SKM-1 treated with dmso at 0.1 percent for 144 hours (cell line): ENCODE measurements around the gene PLCL1.

Experiments used
- DNase-seq: peaks from one replicate; lab custom pipeline; 2025; ENCODE audit not compliant: unreplicated experiment; lab: John Stamatoyannopoulos, UW

Gene PLCL1

DNA sequence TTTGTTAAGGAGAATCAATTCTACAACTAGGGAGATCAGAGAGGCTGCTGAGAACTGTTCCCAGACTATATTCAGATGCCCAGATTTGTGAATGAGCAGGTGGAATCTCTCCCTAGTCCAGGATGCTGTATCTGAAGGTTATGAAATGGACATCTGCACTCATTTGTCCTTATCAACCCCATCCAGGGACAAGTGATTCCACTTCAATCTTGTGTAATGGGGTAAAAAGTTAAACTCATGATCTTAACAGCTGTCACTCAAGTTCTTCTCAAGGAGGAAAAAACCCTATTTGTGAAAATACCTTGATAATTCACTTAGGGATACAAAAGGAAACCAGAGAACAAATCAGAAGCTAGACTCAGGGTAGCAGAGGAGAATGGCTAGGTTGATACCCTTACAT, 144.8 kb downstream of the PLCL1 start:
- no peak for DNase-seq

- no peak for DNase-seq
These were observed 145.6 kb downstream of the PLCL1 start for GRCh38 chr2:197950006-197950405.

DNA sequence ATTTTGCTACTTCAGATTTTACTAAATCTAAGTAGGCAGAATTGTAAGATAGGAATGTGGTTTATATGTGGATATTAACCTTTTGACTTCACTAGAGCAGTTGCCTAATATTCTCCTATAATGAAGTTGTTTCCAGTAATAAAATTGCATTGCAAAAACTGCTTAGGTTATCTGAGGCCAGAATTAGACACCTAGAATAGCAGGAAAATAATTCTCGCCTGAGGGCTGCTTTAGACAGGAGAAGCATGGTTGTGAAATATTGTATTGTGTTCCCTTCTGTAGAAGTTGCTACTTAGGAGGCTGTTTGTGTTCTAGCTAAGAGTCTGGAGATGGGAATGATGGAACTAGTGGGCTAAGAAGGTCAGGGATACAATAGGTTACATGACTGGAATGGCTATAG, 146.3 kb downstream of the PLCL1 start:
- DNase-seq, result no peak

DNA sequence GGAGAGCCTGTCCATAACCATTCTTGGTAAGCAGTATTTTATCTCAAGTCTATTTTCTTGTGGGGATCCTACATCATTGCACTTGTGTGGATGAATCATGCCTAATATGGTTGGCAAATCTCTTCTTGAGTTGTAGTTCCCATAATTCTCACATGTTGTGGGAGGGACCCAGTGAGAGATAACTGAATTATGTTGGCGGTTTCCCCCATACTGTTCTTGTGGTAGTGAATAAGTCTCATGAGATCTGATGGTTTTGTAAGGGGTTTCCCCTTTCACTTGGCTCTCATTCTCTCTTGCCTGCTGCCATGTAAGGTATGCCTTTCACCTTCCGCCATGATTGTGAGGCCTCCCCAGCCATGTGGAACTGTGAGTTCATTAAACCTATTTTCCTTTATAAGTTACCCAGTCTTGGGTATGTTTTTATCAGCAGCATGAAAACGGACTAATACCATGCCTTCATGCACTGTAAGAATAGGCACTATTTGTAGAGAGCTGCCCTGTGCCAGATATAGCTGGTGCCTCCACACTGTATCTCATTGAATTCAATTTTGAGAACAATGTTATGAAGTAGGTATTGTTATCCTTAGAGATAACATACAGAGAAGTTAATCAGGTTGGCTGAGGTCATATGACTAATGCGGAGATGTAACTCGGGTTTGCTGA, 148.3 kb downstream of the PLCL1 start:
- DNase-seq, result no peak

GRCh38 chr2:197954328-197954727, 149.9 kb downstream of the PLCL1 start:
- no peak for DNase-seq

GRCh38 chr2:197958592-197959150, 154.3 kb downstream of the PLCL1 start:
- DNase-seq, result no peak

DNA sequence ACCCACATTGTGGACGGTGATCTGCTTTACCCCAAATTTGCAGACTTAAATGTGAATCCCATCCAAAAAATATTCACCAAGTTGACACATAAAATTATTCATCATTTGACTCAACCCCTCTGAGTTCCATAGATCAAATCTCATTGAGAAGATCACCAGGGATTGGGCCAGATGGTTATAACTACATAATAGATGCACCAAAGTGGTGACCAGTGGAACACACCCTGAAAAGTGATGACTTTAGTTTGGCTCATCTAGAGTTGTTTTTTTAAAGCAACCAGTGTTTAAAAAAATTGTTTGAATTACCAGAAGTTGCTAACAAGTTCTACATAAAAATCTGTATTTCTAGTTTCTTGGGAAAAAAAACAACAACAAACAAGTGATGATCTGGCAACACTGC, 155.0 kb downstream of the PLCL1 start:
- no peak for DNase-seq

DNA sequence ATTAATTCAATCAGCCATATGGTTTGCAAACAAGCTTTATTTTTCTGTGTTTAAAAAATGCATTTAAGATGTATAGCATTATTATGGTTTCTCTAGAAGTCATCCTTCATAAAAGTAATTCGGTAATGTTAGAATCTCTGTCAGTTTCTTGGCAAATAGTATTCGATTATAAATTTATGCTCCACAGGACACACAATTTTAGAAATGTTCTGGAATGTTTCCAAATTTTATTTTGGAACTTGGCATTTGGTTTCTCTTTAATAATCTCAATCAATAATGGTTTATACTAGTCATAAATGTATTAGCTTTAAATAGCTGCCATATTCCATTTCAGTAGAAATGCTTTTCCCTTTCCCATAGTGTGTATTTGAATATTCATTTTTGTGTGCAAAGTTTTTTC, 156.4 kb downstream of the PLCL1 start:
- no peak for DNase-seq

GRCh38 chr2:197964720-197965119, 160.3 kb downstream of the PLCL1 start:
- no peak for DNase-seq

- no peak for DNase-seq
These were observed 161.4 kb downstream of the PLCL1 start for GRCh38 chr2:197965756-197966155.

GRCh38 chr2:197969391-197969893, 165.0 kb downstream of the PLCL1 start:
- DNase-seq, result no peak

GRCh38 chr2:197972061-197972460, 167.7 kb downstream of the PLCL1 start:
- no peak for DNase-seq

- no peak for DNase-seq
These were observed 168.2 kb downstream of the PLCL1 start for GRCh38 chr2:197972587-197972986.

DNA sequence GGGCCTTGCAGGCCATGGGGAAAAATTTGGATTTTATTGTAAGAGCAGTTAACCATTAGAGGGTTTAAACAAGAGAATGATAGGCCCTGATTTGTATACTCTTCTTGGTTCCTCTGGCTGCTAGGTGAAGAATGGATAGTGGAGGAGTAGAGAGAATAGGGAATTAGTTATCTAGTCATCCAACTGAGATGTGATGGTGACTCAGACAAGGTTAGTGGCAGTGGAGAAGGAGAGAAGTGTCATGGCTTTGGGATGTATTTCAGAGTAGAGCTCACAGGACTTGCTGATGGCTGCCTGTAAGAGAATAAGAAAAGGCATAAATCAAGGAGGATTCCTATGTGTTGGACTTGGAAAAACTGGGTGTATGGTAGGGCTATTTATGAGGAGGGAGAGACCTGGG, 169.4 kb downstream of the PLCL1 start:
- DNase-seq, result no peak

DNA sequence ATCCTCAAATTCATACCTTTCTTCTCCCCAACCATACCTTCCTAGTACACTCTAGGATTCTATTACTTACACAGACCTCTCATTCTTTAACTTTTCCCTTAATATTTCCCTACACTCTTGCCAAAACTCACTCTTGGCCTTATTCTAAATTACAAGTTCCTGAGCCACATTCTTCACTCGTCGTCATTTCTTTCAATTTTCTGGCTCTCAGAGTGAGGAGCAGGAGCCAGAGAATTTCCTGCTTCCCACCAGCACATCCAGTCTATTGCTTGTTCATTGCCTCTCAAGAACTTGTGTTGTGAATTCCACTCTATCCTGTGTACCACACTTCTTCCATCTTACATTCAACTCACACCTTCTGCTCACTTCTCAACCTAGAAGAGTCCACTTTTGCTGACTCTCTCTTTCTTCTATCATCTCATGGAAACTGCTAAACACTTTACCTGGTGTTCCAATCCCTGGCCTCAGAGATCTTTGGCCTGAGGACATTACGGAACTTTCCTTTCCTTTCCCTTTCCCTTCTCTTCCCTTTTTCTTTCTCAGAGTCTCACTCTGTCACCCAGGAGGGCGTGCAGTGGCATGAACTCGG, 171.6 kb downstream of the PLCL1 start:
- no peak for DNase-seq

DNA sequence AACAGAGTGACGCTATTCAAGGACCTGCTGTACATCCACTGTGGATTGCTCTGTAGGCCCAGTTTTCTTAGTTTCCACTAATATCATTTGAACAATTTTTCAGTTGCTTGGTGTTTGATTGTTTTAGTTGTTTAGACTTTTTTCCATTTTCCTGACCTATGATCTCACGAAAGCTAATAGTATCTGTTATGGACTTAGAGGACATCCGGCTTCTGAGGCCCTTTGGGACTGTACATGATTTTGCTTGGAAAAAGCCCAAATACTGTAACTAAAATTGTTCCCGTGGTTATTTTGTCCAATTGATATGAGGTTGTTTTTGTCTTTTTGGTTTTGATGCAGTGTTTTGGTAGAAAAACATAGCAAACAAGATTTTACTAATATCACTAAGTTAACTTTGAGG, 174.6 kb downstream of the PLCL1 start:
- DNase-seq, result no peak

GRCh38 chr2:197982565-197982964, 178.2 kb downstream of the PLCL1 start:
- no peak for DNase-seq

DNA sequence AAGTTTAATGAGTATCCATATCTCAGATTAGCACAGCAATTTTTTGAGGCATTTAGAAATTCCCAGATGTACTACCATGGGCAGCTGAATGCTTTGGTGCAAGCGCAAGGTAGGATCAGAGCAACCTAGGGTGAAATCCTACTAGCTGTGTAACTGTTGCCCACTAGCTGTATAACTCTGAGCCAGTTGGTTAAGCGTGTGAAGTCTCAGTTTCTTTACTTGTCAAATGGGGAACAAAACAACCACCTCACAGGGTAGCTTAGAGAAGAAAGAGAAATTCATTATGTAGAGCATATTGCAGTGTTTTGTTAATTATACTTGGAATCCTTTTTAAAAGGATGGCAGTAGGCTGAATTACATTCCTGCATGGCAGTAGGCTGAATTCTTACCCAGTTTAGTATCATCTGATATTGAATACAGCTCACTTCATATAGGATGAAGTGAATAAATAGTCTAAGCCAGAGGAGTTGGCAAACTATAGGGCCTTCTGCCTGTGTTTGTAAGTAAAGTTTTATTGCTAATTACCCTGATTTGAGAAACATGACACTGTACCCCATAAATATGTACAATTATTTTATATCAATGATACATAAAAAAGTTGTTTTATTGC, 180.7 kb downstream of the PLCL1 start:
- no peak for DNase-seq

- no peak for DNase-seq
These were observed 182.6 kb downstream of the PLCL1 start for GRCh38 chr2:197986977-197987376.

GRCh38 chr2:197990356-197990755, 186.0 kb downstream of the PLCL1 start:
- no peak for DNase-seq

GRCh38 chr2:197992482-197993133, 188.2 kb downstream of the PLCL1 start:
- DNase-seq, result no peak

GRCh38 chr2:197993363-197993762, 189.0 kb downstream of the PLCL1 start:
- DNase-seq, result no peak
